ENCODE measurements around the gene CCL1.

CCL1 gene

DNA sequence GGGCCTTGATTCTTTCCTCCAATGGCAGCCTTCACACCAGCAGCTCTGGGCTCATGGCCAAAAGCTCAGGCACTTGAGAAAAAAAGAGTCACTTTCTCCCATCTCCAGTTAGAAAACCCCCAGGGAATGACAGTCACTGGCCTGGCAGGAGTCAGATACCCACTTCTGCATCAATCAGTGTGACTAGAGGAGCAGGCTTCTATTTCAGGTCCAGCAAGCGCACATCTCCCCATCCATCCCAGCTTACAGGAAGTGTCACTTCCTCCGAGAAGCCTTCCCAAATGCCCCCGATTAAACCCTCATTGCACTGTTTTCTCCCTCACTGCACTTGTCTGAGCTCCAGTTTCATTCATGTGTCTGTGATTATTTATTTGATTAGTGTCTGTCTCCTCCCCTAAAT is 30.4 kb upstream of the CCL1 start:
- Histone ChIP-seq H3K36me3 (no peaks in the 10 kb centered on the region), H3K27me3 (no peaks in the 10 kb centered on the region; the same call in 1 of the 2 replicates), H3K4me3 (ENCODE audit: low read depth, low read length) (no peak overlapping the region), H3K9me3 (no peaks in the 10 kb centered on the region), H3K4me1 (no peaks in the 10 kb centered on the region)
- peak; percentile 34 for DNase-seq
- TF ChIP-seq, protein P1, sequence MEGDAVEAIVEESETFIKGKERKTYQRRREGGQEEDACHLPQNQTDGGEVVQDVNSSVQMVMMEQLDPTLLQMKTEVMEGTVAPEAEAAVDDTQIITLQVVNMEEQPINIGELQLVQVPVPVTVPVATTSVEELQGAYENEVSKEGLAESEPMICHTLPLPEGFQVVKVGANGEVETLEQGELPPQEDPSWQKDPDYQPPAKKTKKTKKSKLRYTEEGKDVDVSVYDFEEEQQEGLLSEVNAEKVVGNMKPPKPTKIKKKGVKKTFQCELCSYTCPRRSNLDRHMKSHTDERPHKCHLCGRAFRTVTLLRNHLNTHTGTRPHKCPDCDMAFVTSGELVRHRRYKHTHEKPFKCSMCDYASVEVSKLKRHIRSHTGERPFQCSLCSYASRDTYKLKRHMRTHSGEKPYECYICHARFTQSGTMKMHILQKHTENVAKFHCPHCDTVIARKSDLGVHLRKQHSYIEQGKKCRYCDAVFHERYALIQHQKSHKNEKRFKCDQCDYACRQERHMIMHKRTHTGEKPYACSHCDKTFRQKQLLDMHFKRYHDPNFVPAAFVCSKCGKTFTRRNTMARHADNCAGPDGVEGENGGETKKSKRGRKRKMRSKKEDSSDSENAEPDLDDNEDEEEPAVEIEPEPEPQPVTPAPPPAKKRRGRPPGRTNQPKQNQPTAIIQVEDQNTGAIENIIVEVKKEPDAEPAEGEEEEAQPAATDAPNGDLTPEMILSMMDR (IDR thresholded peaks at IDR 0.05; ENCODE audit: low read depth, low read length): no peak

- Histone ChIP-seq H3K4me1 (no peaks in the 10 kb centered on the region), H3K36me3 (no peaks in the 10 kb centered on the region), H3K27me3 (no peaks in the 10 kb centered on the region; the same call in none of the 2 replicates), H3K9me3 (no peaks in the 10 kb centered on the region), H3K4me3 (ENCODE audit: low read depth, low read length) (no peak overlapping the region)
- no peak for DNase-seq
- TF ChIP-seq, protein P1 (IDR thresholded peaks at IDR 0.05; ENCODE audit: low read depth, low read length): no peak
Measured at GRCh38 chr17:34391241-34391640, 28.2 kb upstream of the CCL1 start.

GRCh38 chr17:34390649-34391048 is 27.6 kb upstream of the CCL1 start:
- Histone ChIP-seq H3K9me3 (no peaks in the 10 kb centered on the region), H3K4me1 (no peaks in the 10 kb centered on the region), H3K4me3 (ENCODE audit: low read depth, low read length) (no peak overlapping the region), H3K27me3 (peaks cover 2% of the 10 kb centered on the region), H3K36me3 (no peaks in the 10 kb centered on the region)
- DNase-seq: no peak
- TF ChIP-seq, protein P1 (IDR thresholded peaks at IDR 0.05; ENCODE audit: low read depth, low read length): no peak

DNA sequence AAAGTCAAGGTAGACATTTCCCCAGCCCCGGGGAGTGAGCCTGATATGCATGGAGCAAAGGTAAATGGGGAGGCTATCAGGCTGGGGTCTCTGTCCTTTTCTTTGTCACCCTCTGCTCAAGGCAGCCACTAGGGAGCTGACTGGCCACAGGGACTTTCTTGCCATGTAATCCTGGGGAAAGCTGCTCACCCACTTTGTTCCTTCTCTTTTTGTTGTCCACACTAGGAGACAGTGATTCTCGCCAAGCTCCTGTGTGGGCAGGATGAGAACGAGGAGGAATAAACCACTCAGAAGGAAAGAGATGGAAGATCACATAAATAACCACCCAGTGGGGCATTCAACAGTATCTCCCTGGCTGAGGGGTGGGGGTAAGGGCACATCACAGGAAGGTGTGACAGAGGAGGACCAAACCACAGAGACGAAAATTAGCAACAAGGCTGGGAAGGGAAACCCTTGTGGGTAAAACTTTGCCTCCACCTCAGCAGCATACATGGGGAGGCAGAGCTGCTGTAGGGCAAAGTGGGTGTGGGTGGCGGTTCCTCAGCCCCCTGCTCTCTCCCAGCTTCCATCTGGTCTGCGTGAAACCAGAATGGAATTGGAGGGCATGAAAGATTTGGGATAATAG is 26.2 kb upstream of the CCL1 start:
- H3K4me3 ChIP-seq (ENCODE audit: low read depth, low read length): no peak overlapping the region
- peaks cover 10% of the 10 kb centered on the region for H3K27me3 ChIP-seq
- TF ChIP-seq, protein P1 (IDR thresholded peaks at IDR 0.05; ENCODE audit: low read depth, low read length): no peak
- no peaks in the 10 kb centered on the region for H3K9me3 ChIP-seq
- H3K36me3 ChIP-seq: no peaks in the 10 kb centered on the region
- DNase-seq: no peak
- H3K4me1 ChIP-seq: no peaks in the 10 kb centered on the region

DNA sequence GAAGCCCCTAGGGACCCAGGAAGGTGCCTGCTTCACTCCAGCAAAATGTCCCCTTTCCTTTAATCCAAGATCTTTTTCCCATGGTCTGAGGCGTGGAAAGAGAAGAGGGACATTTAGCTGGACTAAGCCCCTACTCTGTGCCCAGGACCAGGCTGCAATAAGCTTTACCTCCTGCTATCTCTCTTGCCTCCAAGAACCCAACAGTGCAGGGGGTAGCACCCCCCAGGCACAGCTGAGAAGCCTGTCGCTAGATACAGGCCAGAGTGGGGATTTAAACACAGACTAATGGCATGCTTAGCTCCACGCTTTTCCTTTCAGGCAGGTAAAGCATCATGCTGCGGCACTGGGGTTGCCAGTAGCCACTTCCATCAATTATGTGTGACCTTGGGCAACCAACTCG is 24.5 kb upstream of the CCL1 start:
- no peaks in the 10 kb centered on the region for H3K4me1 ChIP-seq
- TF ChIP-seq, protein P1 (IDR thresholded peaks at IDR 0.05; ENCODE audit: low read depth, low read length): no peak
- no peaks in the 10 kb centered on the region for H3K9me3 ChIP-seq
- no peak for DNase-seq
- no peak overlapping the region for H3K4me3 ChIP-seq (ENCODE audit: low read depth, low read length)
- peaks cover 24% of the 10 kb centered on the region for H3K27me3 ChIP-seq
- no peaks in the 10 kb centered on the region for H3K36me3 ChIP-seq

- TF ChIP-seq, protein P1 (IDR thresholded peaks at IDR 0.05; ENCODE audit: low read depth, low read length): no peak
- H3K27me3 ChIP-seq: peaks cover 27% of the 10 kb centered on the region
- H3K36me3 ChIP-seq: no peaks in the 10 kb centered on the region
- H3K4me1 ChIP-seq: no peaks in the 10 kb centered on the region
- no peak overlapping the region for H3K4me3 ChIP-seq (ENCODE audit: low read depth, low read length)
- no peak for DNase-seq
- no peaks in the 10 kb centered on the region for H3K9me3 ChIP-seq
Measured at GRCh38 chr17:34386697-34387550, 23.9 kb upstream of the CCL1 start.
